Stomach (tissue), 9 donors: Measurements from ENCODE around the gene PRLH. TPM values are rescaled to one million over a fixed set of nuclear protein-coding genes. Genes with fewer than 3 reads are reported as not detected.

Experiments
- DNase-seq, 2 donors: peaks; one replicate each; pipeline versions ENCODE4 v3.0.0 to v3.0.0-alpha.2; 2013 to 2019
- H3K27ac ChIP-seq, 5 donors: fragments of 200-600 bp in 4 of 5; sonication (generic) in 4 of 5; one replicate each; pipeline ENCODE4 v1.5.1; 2013 to 2019; ENCODE audit warnings: mild to moderate bottlenecking in 1 of 5, moderate library complexity in 1 of 5
- H3K27me3 ChIP-seq, 3 donors: fragments of 200-600 bp; sonication (generic); one replicate each; pipeline ENCODE4 v1.5.1; 2017 to 2019; ENCODE audit warnings: mixed run types in 1 of 3
- H3K36me3 ChIP-seq, 4 donors: fragments of 200-600 bp; sonication (generic); 1 replicate in 3 of 4; 2 replicates in 1 of 4; pipeline ENCODE4 v1.5.1; 2016 to 2019
- H3K4me1 ChIP-seq, 4 donors: fragments of 200-600 bp; sonication (generic); one replicate each; pipeline ENCODE4 v1.5.1; 2016 to 2019
- H3K4me3 ChIP-seq, 4 donors: fragments of 200-600 bp; sonication (generic) in 3 of 4; one replicate each; pipeline ENCODE4 v1.5.1; 2016 to 2019; ENCODE audit warnings: mild to moderate bottlenecking in 1 of 4
- H3K9me3 ChIP-seq, 4 donors: fragments of 200-600 bp; sonication (generic); one replicate each; pipeline ENCODE4 v1.5.1; 2016 to 2019
- EP300 ChIP-seq: sonication (generic); formaldehyde crosslinking; IDR thresholded peaks from one replicate; pipeline ENCODE4 v1.6.1; 2017; ENCODE audit warnings: antibody characterized with exemption
- POLR2A ChIP-seq, 4 donors: fragments of 450-650 bp; IDR thresholded peaks; one replicate each; pipeline ENCODE4 v1.6.1; 2016; ENCODE audit warnings: antibody characterized with exemption in 4 of 4, control low read depth in 2 of 4, mild to moderate bottlenecking in 1 of 4, moderate library complexity in 1 of 4
- POLR2AphosphoS5 ChIP-seq, 3 donors: sonication (generic); formaldehyde crosslinking; IDR thresholded peaks; one replicate each; pipeline ENCODE4 v1.6.1; 2016; ENCODE audit warnings: antibody characterized with exemption in 3 of 3
- WGBS, 5 donors: extraction: QIAGEN DNeasy Blood & Tissue Kit in 3 of 5; methylation state at CpG; one replicate each; pipeline versions ENCODE4 v1.1.5 to v1.1.7; 2013 to 2018; 5-methylcytosine and 5-hydroxymethylcytosine counted together
- intact Hi-C: fragments of 100-400 bp; cut with DNase I; formaldehyde crosslinking; loops from one replicate; pipeline ENCODE4 v1.15.1; 2023; ENCODE audit warnings: low total_unique reads
- polyA plus RNA-seq, 3 donors: library from polyadenylated mRNA; stranded (reverse); fragments of 200-250 nt; gene quantifications; one replicate each; pipeline ENCODE4 v1.2.3, GENCODE V29; 2013
- total RNA-seq, 5 donors: library from RNA; depleted of rRNA; stranded (reverse); fragments of >200 nt; gene quantifications; one replicate each; pipeline versions ENCODE4 v1.1.0 to v1.2.3, GENCODE V29; 2014 to 2016
- TF ChIP-seq, protein P1 (sequence below), 7 experiments: fragments of 450-650 bp in 4 of 7; fragments of 200-600 bp in 3 of 7; sonication (generic) in 3 of 7; IDR thresholded peaks; one replicate each; pipeline ENCODE4 v1.5.1; 2016 to 2019; ENCODE audit warnings: antibody characterized with exemption in 7 of 7, control low read depth in 2 of 7, mild to moderate bottlenecking in 1 of 7
- donor health status: healthy with polysubstance abuse.
- donor health status: Bipolar disorder and iron deficiency.
- donor health status: healthy.

The PRLH gene
- total and polyA plus RNA-seq, 8 donors: not detected

GRCh38 chr2:237597196-237598145 is 31.1 kb downstream of the PRLH start:
- 84 to 93% (median 91%) methylated on average over 26 to 29 of the region's 29 CpGs for WGBS, 5 donors
- H3K27ac ChIP-seq: peak overlapping the region in 2 of 5 donors; percentile 0 to 88
- DNase-seq: no peak
- no peaks in the 10 kb centered on the region for H3K9me3 ChIP-seq
- intact Hi-C loops: no loop called here
- H3K4me1 ChIP-seq: peaks cover 24 to 69% (median 46%) of the 10 kb centered on the region in 4 donors
- no peaks in the 10 kb centered on the region for H3K36me3 ChIP-seq
- H3K27me3 ChIP-seq: no peaks in the 10 kb centered on the region
- H3K4me3 ChIP-seq: no peak overlapping the region
- TF ChIP-seq POLR2AphosphoS5 (IDR thresholded peaks at IDR 0.05) (no peak), EP300 (no peak), POLR2A (IDR thresholded peaks at IDR 0.05) (no peak)
- TF ChIP-seq, protein P1, sequence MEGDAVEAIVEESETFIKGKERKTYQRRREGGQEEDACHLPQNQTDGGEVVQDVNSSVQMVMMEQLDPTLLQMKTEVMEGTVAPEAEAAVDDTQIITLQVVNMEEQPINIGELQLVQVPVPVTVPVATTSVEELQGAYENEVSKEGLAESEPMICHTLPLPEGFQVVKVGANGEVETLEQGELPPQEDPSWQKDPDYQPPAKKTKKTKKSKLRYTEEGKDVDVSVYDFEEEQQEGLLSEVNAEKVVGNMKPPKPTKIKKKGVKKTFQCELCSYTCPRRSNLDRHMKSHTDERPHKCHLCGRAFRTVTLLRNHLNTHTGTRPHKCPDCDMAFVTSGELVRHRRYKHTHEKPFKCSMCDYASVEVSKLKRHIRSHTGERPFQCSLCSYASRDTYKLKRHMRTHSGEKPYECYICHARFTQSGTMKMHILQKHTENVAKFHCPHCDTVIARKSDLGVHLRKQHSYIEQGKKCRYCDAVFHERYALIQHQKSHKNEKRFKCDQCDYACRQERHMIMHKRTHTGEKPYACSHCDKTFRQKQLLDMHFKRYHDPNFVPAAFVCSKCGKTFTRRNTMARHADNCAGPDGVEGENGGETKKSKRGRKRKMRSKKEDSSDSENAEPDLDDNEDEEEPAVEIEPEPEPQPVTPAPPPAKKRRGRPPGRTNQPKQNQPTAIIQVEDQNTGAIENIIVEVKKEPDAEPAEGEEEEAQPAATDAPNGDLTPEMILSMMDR (IDR thresholded peaks at IDR 0.05): no peak

DNA sequence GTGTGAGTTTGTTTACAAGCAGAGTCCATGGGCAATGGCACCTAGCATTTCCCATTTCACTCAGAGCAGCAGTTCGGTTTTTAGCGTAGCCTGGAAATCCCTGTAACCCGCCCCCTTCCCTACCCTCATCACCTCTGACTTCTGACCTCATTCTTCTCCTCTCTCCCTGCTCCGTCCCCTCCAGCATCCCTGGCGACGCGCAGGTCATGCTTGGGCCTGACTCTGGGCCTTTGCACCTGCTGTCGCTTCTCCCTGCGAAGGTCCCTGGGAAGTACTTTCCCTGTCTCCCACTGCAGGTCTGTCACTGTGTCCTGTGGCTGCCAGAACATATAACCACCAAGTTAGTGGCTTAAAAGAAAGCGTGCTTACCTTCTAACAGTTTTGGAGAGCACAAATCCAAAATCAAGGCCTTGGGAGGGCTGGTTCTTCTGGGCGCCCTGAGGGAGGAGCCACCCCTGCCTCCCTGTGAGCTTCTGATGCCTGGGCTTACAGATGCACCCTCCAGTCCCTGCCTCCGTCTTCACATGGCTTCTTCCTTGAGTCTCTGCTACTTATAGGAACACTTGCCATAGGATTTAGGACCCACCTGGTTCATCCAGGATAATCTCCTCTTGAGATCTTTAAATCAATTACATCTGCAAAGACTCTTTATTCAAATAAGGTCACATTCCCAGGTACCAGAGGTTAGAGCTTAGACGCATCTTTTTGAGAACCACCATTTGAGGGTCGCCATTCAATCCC is 32.3 kb downstream of the PRLH start:
- TF ChIP-seq, protein P1 (IDR thresholded peaks at IDR 0.05): no peak
- TF ChIP-seq POLR2A (IDR thresholded peaks at IDR 0.05) (no peak), EP300 (no peak), POLR2AphosphoS5 (IDR thresholded peaks at IDR 0.05) (no peak)
- DNase-seq: no peak
- Histone ChIP-seq H3K27ac (peak overlapping the region in 2 of 5 donors; percentile 1 to 88), H3K9me3 (no peaks in the 10 kb centered on the region), H3K4me1 (peaks cover 24 to 63% (median 48%) of the 10 kb centered on the region in 4 donors), H3K36me3 (no peaks in the 10 kb centered on the region), H3K4me3 (no peak overlapping the region), H3K27me3 (no peaks in the 10 kb centered on the region)
- intact Hi-C loops: no loop called here
- 78 to 92% (median 90%) methylated on average over 14 of the region's 14 CpGs for WGBS, 5 donors

DNA sequence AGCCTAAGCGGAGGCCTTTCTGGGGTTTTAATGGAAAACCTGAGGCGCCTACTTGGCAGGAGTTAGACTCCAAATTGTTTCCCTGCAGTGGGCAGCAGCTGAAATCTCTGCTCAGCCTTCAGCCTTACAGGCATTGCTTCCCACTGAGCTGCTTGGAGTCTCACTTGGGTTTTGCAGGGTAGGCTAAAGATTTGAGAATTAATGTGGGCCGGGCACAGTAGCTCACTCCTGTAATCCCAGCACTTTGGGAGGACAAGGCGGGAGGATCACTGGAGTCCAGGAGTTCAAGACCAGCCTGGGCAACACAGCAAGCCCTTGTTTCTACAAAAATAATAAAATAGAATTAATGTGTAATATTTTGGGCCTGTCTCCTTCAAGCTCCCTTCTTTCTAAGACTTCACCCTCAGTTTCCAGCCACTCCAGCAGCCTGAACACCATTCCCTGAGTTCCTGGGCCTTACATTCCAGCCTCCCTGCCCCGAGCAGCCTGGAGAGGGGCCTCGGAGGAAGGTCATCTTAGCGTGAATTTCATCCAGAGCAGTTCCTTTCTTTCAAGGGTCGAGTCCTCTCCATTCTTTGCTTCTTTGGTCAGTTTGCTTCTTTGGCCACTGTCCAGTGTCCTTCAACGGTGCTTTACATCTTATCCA is 33.2 kb downstream of the PRLH start:
- Histone ChIP-seq H3K27me3 (no peaks in the 10 kb centered on the region), H3K27ac (peak overlapping the region; percentile 17 to 88 (median 79)), H3K36me3 (no peaks in the 10 kb centered on the region), H3K4me3 (peak overlapping the region in 3 of 4 donors; percentile 11 to 26 (median 20)), H3K9me3 (no peaks in the 10 kb centered on the region), H3K4me1 (peaks cover 20 to 60% (median 46%) of the 10 kb centered on the region in 4 donors)
- 58 to 68% (median 61%) methylated on average over 9 of the region's 9 CpGs for WGBS, 5 donors
- intact Hi-C loops: no loop called here
- no peak for TF ChIP-seq POLR2AphosphoS5 (IDR thresholded peaks at IDR 0.05)
- TF ChIP-seq, protein P1 (IDR thresholded peaks at IDR 0.05): no peak
- TF ChIP-seq POLR2A (IDR thresholded peaks at IDR 0.05): no peak
- TF ChIP-seq EP300: no peak
- no peak for DNase-seq
